A549 (cell line): ENCODE measurements around the gene NCOA1.

Experiments used
- CEBPB ChIP-seq, 2 experiments: fragments of >200 bp in 1 of 2; sonication (Bioruptor Twin) in 1 of 2; formaldehyde crosslinking in 1 of 2; IDR thresholded peaks; 2 replicates each; pipeline ENCODE4 v1.6.1; 2012 to 2016
- CHD2 ChIP-seq: fragments of 150-350 bp; IDR thresholded peaks from 2 replicates; pipeline ENCODE4 v1.6.1; 2014; ENCODE audit warnings: low read length; ENCODE audit not compliant: partially characterized antibody
- EP300 ChIP-seq, 2 experiments: fragments of >200 bp; sonication (Bioruptor Twin); formaldehyde crosslinking; IDR thresholded peaks; 2 replicates in 1 of 2; 3 replicates in 1 of 2; pipeline ENCODE4 v1.6.1; 2016 to 2017
- PHF8 ChIP-seq: fragments of 200-600 bp; sonication (generic); IDR thresholded peaks from 2 replicates; pipeline ENCODE4 v1.6.1; 2016; ENCODE audit warnings: low read depth, mild to moderate bottlenecking, antibody characterized with exemption, moderate library complexity, borderline replicate concordance
- POLR2A ChIP-seq: IDR thresholded peaks from 2 replicates; pipeline ENCODE4 v1.6.1; 2012; ENCODE audit warnings: mild to moderate bottlenecking, low read length
- TF ChIP-seq, protein P1 (sequence below): fragments of >200 bp; sonication (Bioruptor Twin); formaldehyde crosslinking; IDR thresholded peaks from 3 replicates; pipeline ENCODE4 v1.5.1; 2016
- TF ChIP-seq, protein P2 (sequence below): fragments of 200-600 bp; sonication (generic); IDR thresholded peaks from 2 replicates; pipeline ENCODE4 v1.6.1; 2016; ENCODE audit warnings: antibody characterized with exemption, mild to moderate bottlenecking, moderate library complexity
- TF ChIP-seq, protein P3 (sequence below): IDR thresholded peaks from 2 replicates; pipeline ENCODE4 v1.6.1; 2012; ENCODE audit warnings: low read depth, borderline replicate concordance

DNA sequence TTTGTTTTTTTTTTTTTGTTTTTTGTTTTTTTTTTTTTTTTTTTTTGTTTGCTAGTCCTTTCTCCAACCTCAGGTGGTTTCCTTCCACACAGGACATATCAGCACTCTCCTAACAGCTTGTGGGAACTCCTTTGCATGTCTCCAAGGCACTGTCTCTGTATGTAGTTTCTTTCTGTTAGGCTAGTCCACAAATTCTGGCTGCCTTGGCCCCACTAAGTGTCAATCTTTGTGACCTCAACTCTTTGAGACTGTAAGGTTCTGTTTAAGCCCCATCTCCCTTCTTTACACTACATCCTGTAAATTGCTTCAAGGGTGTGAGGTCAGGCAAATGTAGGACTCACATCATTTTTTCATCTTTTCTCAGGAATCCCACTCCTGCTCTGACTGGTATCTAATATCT, 85.1 kb downstream of the NCOA1 start:
- TF ChIP-seq, protein P1, sequence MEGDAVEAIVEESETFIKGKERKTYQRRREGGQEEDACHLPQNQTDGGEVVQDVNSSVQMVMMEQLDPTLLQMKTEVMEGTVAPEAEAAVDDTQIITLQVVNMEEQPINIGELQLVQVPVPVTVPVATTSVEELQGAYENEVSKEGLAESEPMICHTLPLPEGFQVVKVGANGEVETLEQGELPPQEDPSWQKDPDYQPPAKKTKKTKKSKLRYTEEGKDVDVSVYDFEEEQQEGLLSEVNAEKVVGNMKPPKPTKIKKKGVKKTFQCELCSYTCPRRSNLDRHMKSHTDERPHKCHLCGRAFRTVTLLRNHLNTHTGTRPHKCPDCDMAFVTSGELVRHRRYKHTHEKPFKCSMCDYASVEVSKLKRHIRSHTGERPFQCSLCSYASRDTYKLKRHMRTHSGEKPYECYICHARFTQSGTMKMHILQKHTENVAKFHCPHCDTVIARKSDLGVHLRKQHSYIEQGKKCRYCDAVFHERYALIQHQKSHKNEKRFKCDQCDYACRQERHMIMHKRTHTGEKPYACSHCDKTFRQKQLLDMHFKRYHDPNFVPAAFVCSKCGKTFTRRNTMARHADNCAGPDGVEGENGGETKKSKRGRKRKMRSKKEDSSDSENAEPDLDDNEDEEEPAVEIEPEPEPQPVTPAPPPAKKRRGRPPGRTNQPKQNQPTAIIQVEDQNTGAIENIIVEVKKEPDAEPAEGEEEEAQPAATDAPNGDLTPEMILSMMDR = no peak
- TF ChIP-seq POLR2A (no peak), PHF8 (no peak), CHD2 (no peak), EP300 (IDR thresholded peaks at IDR 0.05) (no peak), CEBPB (IDR thresholded peaks at IDR 0.05) (no peak)
- TF ChIP-seq, protein P2, sequence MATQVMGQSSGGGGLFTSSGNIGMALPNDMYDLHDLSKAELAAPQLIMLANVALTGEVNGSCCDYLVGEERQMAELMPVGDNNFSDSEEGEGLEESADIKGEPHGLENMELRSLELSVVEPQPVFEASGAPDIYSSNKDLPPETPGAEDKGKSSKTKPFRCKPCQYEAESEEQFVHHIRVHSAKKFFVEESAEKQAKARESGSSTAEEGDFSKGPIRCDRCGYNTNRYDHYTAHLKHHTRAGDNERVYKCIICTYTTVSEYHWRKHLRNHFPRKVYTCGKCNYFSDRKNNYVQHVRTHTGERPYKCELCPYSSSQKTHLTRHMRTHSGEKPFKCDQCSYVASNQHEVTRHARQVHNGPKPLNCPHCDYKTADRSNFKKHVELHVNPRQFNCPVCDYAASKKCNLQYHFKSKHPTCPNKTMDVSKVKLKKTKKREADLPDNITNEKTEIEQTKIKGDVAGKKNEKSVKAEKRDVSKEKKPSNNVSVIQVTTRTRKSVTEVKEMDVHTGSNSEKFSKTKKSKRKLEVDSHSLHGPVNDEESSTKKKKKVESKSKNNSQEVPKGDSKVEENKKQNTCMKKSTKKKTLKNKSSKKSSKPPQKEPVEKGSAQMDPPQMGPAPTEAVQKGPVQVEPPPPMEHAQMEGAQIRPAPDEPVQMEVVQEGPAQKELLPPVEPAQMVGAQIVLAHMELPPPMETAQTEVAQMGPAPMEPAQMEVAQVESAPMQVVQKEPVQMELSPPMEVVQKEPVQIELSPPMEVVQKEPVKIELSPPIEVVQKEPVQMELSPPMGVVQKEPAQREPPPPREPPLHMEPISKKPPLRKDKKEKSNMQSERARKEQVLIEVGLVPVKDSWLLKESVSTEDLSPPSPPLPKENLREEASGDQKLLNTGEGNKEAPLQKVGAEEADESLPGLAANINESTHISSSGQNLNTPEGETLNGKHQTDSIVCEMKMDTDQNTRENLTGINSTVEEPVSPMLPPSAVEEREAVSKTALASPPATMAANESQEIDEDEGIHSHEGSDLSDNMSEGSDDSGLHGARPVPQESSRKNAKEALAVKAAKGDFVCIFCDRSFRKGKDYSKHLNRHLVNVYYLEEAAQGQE = no peak
- TF ChIP-seq, protein P3, sequence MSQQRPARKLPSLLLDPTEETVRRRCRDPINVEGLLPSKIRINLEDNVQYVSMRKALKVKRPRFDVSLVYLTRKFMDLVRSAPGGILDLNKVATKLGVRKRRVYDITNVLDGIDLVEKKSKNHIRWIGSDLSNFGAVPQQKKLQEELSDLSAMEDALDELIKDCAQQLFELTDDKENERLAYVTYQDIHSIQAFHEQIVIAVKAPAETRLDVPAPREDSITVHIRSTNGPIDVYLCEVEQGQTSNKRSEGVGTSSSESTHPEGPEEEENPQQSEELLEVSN = no peak
